GM12892 (cell line): ENCODE measurements around the gene TUBB2A.

Source experiments
- POLR2A ChIP-seq: IDR thresholded peaks from 2 replicates; pipeline ENCODE4 v1.6.1; 2011; ENCODE audit warnings: low read depth, low read length, control low read depth
- TAF1 ChIP-seq: IDR thresholded peaks from 2 replicates; pipeline ENCODE4 v1.6.1; 2011; ENCODE audit warnings: low read depth, mild to moderate bottlenecking, control low read depth, low read length, borderline replicate concordance

DNA sequence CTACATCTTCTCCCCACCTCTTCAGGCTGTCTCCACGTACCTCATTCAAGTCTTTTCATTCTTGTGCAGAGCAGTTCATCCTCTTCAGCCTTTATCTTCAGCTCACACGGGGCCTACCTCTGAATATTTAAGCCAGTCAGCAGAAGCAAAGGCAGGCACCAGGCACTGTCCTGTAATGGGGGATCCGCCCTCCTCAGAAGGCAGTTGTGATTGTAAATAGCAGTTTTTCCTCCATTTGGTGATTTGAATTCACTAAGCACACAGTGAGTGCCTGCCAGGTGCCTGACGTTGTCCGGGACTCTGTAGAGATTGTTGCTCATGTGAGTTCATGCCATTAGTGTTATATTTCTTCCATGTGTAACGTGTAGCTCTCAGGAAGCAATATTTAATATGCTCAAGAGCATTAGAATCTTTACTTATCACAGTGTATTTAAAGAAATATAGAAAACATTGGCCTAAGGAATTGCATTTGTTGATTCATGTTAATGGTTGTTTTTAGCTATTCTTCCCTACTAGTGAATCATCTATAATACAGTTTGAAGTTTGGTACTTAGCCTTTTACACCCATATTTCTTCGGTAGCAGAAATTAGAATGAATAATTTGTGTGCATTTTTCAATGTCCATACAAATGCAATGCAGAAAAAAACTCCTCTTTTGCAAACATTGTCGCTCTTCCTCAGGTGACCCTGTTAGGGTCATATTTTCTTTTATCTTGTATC lies 20.9 kb downstream of the TUBB2A start:
- no peak for TF ChIP-seq TAF1
- TF ChIP-seq POLR2A: no peak
